ENCODE data around the gene AHCYL2.
"Not testable (repeated sequence)": the region's sequence is repeated elsewhere in the genome, so short reads cannot be mapped to it uniquely, and the experiment has no call there.

Gene AHCYL2

GRCh38 chr7:129245533-129245932, 20.7 kb downstream of the AHCYL2 start:
- Histone ChIP-seq H3K27ac (no peak overlapping the region), H3K9me3 (ENCODE audit: control insufficient read depth, low read length) (no peaks in the 10 kb centered on the region), H3K4me1 (no peaks in the 10 kb centered on the region), H3K4me3 (ENCODE audit: low read depth, low read length) (no peak overlapping the region), H3K4me2 (ENCODE audit: low read length) (no peak overlapping the region), H2AFZ (no peak overlapping the region), H3K9ac (no peak overlapping the region), H3K79me2 (peaks cover 14% of the 10 kb centered on the region), H3K27me3 (ENCODE audit: control insufficient read depth, insufficient read depth, low read length) (no peaks in the 10 kb centered on the region), H3K36me3 (ENCODE audit: control insufficient read depth, insufficient read depth, low read length) (no peaks in the 10 kb centered on the region)
- no peak for TF ChIP-seq CTCF (IDR thresholded peaks at IDR 0.05)

GRCh38 chr7:129247087-129247486, 22.3 kb downstream of the AHCYL2 start:
- H2AFZ ChIP-seq = no peak overlapping the region
- no peak for TF ChIP-seq CTCF (IDR thresholded peaks at IDR 0.05)
- H3K79me2 ChIP-seq = peaks cover 14% of the 10 kb centered on the region
- no peak overlapping the region for H3K9ac ChIP-seq
- H3K4me2 ChIP-seq (ENCODE audit: low read length) = no peak overlapping the region
- H3K27ac ChIP-seq = no peak overlapping the region
- H3K36me3 ChIP-seq (ENCODE audit: control insufficient read depth, insufficient read depth, low read length) = no peaks in the 10 kb centered on the region
- H3K27me3 ChIP-seq (ENCODE audit: control insufficient read depth, insufficient read depth, low read length) = no peaks in the 10 kb centered on the region
- H3K4me1 ChIP-seq = peaks cover 1% of the 10 kb centered on the region
- H3K4me3 ChIP-seq (ENCODE audit: low read depth, low read length) = no peak overlapping the region
- H3K9me3 ChIP-seq (ENCODE audit: control insufficient read depth, low read length) = no peaks in the 10 kb centered on the region

- H3K36me3 ChIP-seq (ENCODE audit: control insufficient read depth, insufficient read depth, low read length) = no peaks in the 10 kb centered on the region
- no peak overlapping the region for H3K4me2 ChIP-seq (ENCODE audit: low read length)
- H3K27me3 ChIP-seq (ENCODE audit: control insufficient read depth, insufficient read depth, low read length) = no peaks in the 10 kb centered on the region
- H3K4me1 ChIP-seq = peaks cover 4% of the 10 kb centered on the region
- H3K9ac ChIP-seq = no peak overlapping the region
- no peaks in the 10 kb centered on the region for H3K9me3 ChIP-seq (ENCODE audit: control insufficient read depth, low read length)
- no peak overlapping the region for H3K27ac ChIP-seq
- no peak overlapping the region for H3K4me3 ChIP-seq (ENCODE audit: low read depth, low read length)
- TF ChIP-seq CTCF (IDR thresholded peaks at IDR 0.05) = no peak
- H2AFZ ChIP-seq = no peak overlapping the region
- H3K79me2 ChIP-seq = peaks cover 11% of the 10 kb centered on the region
Observed at GRCh38 chr7:129252128-129252527, 27.3 kb downstream of the AHCYL2 start.

GRCh38 chr7:129252603-129253002, 27.8 kb downstream of the AHCYL2 start:
- not testable (repeated sequence) for H3K27ac ChIP-seq; H2AFZ ChIP-seq; H3K4me1 ChIP-seq; H3K4me3 ChIP-seq (ENCODE audit: low read depth, low read length); H3K9me3 ChIP-seq (ENCODE audit: control insufficient read depth, low read length); H3K36me3 ChIP-seq (ENCODE audit: control insufficient read depth, insufficient read depth, low read length); H3K4me2 ChIP-seq (ENCODE audit: low read length); H3K9ac ChIP-seq; H3K27me3 ChIP-seq (ENCODE audit: control insufficient read depth, insufficient read depth, low read length)
- peaks cover 14% of the 10 kb centered on the region for H3K79me2 ChIP-seq

- H3K9ac ChIP-seq = no peak overlapping the region
- H3K27me3 ChIP-seq (ENCODE audit: control insufficient read depth, insufficient read depth, low read length) = no peaks in the 10 kb centered on the region
- no peak overlapping the region for H3K4me3 ChIP-seq (ENCODE audit: low read depth, low read length)
- no peak overlapping the region for H3K4me2 ChIP-seq (ENCODE audit: low read length)
- H3K27ac ChIP-seq = no peak overlapping the region
- H2AFZ ChIP-seq = no peak overlapping the region
- no peaks in the 10 kb centered on the region for H3K36me3 ChIP-seq (ENCODE audit: control insufficient read depth, insufficient read depth, low read length)
- peaks cover 4% of the 10 kb centered on the region for H3K4me1 ChIP-seq
- no peak for TF ChIP-seq CTCF (IDR thresholded peaks at IDR 0.05)
- H3K79me2 ChIP-seq = peaks cover 20% of the 10 kb centered on the region
- H3K9me3 ChIP-seq (ENCODE audit: control insufficient read depth, low read length) = no peaks in the 10 kb centered on the region
Observed at GRCh38 chr7:129255800-129256199, 31.0 kb downstream of the AHCYL2 start.
